Measurements from ENCODE around the gene TRABD2B.

DNA sequence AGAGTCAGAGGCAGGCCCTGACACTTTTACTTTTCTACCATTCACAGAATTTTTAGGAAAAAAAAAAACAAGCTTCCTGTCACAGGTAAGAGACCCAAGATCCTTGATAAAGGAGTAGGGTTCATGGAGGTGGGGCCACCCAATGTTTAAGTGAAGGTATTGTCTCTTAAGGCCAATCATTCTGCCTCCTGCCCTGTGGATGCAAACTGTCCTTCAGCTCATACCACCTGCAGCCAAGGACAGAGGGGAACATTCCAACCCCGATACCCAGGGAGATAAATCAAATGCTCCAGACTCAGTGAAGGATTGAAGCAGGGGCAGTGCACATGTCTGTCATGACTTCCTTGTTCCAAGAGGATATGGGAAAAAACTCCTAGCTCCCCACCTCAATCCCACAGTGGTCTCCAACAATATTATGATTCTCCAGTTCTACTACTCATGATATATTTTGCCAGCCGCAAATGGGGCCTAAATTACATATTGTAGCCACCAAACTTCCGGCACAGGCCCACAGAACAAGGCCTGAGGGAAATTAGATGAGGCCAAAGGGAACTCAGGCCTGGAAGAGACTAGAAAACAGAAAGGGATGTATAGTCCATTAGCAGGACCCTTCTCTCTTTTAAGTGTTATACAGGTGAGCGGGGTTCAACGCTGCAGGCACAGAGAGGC is 59.5 kb downstream of the TRABD2B start:
- TF ChIP-seq, protein P1, sequence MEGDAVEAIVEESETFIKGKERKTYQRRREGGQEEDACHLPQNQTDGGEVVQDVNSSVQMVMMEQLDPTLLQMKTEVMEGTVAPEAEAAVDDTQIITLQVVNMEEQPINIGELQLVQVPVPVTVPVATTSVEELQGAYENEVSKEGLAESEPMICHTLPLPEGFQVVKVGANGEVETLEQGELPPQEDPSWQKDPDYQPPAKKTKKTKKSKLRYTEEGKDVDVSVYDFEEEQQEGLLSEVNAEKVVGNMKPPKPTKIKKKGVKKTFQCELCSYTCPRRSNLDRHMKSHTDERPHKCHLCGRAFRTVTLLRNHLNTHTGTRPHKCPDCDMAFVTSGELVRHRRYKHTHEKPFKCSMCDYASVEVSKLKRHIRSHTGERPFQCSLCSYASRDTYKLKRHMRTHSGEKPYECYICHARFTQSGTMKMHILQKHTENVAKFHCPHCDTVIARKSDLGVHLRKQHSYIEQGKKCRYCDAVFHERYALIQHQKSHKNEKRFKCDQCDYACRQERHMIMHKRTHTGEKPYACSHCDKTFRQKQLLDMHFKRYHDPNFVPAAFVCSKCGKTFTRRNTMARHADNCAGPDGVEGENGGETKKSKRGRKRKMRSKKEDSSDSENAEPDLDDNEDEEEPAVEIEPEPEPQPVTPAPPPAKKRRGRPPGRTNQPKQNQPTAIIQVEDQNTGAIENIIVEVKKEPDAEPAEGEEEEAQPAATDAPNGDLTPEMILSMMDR (IDR thresholded peaks at IDR 0.05) = no peak
- no peak for TF ChIP-seq ZBTB21 (CRISPR knock-in tag; IDR thresholded peaks at IDR 0.05; ENCODE audit: borderline replicate concordance)
- TF ChIP-seq, protein P2, sequence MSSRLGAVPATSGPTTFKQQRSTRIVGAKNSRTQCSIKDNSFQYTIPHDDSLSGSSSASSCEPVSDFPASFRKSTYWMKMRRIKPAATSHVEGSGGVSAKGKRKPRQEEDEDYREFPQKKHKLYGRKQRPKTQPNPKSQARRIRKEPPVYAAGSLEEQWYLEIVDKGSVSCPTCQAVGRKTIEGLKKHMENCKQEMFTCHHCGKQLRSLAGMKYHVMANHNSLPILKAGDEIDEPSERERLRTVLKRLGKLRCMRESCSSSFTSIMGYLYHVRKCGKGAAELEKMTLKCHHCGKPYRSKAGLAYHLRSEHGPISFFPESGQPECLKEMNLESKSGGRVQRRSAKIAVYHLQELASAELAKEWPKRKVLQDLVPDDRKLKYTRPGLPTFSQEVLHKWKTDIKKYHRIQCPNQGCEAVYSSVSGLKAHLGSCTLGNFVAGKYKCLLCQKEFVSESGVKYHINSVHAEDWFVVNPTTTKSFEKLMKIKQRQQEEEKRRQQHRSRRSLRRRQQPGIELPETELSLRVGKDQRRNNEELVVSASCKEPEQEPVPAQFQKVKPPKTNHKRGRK (CRISPR knock-in tag; IDR thresholded peaks at IDR 0.05; ENCODE audit: borderline replicate concordance) = no peak

All from WTC11 (cell line).